Effector CD8-positive, alpha-beta T cell (primary cell): Measurements from ENCODE around the gene VPS37D.

Experiments used
- DNase-seq: peaks from one replicate; lab custom pipeline; 2025; lab: John Stamatoyannopoulos, UW

The VPS37D gene

GRCh38 chr7:73681031-73681430 lies 13.4 kb downstream of the VPS37D start:
- DNase-seq, result no peak

DNA sequence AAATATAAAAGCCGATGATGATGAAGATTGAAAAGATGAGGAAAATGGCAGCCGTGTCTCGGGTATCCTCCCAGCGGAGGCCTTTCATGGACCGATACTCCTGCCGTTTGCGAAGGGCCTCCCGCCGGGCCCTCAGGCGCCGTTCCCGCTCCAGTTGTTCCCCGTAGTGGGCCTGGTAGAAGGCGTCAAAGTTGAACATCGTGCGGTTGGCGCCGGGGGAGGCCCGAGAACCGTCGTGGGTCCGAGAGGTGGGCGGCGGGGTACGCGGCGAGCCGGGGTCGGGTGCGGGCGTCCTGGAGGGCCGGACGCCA lies 15.1 kb downstream of the VPS37D start:
- no peak for DNase-seq

- DNase-seq, result peak; percentile 97
Measured at GRCh38 chr7:73683056-73683787, 15.6 kb downstream of the VPS37D start, which contains the start of the genes BUD23 and DNAJC30. Gene BUD23, plus strand, starts transcription at chr7:73683597. Its CDS starts 29 bp downstream, at chr7:73683626. Gene DNAJC30, minus strand, starts transcription at chr7:73683453. Its CDS starts 30 bp downstream, at chr7:73683423.

- DNase-seq, result no peak
Measured at GRCh38 chr7:73683788-73684693, 16.4 kb downstream of the VPS37D start.

- DNase-seq, result no peak
Measured at GRCh38 chr7:73685311-73685710, 17.7 kb downstream of the VPS37D start.

GRCh38 chr7:73688288-73688687 lies 20.7 kb downstream of the VPS37D start:
- no peak for DNase-seq

DNA sequence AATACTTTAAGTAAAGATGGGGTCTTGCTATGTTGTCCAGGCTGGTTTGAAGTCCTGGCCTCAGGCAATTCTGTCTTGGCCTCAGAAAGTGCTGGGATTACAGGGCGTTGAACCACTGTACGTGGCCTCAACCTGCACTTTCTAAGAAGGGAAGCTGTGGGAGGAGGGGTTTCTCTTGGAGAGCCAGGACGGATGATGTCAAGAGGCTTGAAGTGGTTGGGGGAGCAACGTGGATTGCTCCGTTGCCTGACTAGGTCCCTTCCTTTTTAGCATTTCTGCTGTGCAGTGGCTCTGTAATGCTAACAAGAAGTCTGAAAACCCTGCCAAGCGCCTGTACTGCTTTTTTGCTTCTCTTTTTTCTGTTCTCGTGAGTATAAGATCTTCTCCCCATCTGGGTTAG lies 23.0 kb downstream of the VPS37D start:
- DNase-seq, result no peak

- DNase-seq, result no peak
Measured at GRCh38 chr7:73696372-73696771, 28.7 kb downstream of the VPS37D start.

GRCh38 chr7:73698410-73698809 lies 30.8 kb downstream of the VPS37D start:
- DNase-seq, result no peak

DNA sequence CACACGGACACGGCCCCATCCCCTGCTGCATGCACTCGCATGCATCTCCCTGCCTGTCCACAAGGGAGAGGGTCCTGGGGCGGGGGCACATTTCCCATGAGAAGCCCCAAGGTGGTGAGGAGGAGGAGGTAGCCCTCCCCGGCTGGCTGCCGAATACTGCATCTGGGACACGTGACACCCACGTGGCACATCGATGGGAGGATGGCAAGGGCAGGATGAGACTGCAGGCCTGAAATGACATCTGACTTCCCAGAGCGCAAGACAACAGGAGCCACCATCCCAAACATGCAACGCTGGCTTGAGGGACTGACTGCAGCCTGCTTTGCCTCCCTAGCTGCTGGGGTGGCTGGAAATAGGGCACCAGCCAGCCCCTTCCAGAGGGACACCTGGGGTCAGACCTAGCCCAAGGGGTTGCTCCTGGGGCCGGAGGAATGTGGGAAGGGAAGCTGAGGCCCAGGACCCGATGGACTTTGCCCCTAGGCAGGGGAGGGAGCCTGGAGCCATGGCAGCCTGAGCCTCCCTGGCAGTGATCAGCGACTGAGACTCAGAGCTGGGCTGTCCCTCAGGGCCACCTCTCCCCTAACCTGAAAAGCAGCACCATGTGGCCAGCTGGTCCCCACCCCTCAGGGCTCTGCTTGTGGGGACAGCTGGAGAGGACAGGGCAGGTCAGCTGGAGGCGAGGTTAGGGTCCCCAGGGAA lies 31.9 kb downstream of the VPS37D start:
- no peak for DNase-seq

DNA sequence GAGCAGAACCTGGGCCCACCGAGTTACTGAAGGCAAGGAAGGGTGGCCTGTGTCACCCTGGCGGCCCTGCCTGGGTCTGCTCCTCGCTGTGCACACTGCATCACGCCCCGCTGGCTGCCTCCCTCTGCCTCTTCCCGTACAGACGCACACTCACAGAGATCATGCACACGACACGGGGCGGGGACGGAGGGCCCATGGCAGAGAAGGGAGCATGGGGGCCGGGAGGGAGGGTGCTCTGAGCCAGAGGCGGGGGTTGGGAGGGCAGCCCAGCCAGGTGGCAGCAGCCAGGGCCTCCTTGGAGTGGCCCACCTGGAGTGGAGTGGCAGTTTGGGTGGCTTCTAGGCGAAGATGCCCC lies 32.4 kb downstream of the VPS37D start:
- no peak for DNase-seq

DNA sequence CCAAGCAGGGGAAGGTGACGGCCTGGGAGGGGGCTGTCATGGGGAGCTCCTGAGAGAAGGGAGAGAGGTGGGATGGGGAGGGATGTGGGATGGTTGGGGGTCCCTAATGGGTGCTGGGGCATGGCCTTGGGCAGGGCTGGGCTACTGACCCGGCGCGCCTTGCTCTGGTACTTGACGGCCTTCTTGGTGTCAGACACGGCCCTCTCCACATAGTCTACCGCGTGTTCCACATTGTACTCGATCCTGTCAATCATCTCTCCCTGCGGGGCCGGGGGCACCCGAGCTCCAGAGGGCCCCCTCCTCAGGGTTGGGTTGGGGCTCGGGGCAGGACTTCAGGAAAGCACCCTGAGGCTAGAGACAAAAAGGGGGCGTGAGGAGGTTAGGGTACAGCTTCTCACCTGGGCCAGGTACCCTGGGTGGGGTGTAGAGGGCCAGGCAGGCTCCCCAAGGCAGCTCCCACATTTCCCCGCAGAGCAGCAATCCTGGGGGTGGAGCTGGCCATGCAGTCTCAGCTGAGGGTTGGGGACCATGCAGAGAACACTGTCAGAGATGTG lies 33.0 kb downstream of the VPS37D start:
- no peak for DNase-seq

DNA sequence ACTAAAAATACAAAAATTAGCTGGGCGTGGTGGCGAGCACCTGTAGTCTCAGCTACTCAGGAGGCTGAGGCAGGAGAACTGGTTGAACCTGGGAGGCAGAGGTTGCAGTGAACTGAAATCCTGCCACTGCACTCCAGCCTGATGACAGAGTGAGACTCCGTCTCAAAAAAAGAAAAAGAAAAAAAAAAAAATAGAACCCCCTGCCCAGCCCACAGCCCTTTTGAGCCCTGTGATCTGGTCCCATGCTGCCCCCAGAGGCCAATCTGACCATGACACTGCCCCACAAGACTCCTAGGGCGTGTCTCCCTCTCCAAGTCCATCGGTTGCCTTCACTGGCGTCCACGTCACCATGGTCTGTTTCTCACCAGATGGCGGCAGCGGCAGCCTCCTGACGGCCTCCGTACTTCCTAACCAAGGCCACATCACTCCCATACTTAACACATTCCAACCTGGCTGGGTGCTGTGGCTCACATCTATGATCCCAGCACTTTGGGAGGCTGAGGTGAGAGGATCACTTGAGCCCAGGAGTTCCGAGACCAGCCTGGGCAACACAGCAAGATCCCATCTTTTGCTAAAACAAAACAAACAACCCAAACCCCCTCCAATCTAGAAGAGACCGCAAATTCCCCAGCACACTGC lies 33.8 kb downstream of the VPS37D start:
- DNase-seq, result no peak

- DNase-seq, result no peak
Measured at GRCh38 chr7:73702226-73702625, 34.6 kb downstream of the VPS37D start.

DNA sequence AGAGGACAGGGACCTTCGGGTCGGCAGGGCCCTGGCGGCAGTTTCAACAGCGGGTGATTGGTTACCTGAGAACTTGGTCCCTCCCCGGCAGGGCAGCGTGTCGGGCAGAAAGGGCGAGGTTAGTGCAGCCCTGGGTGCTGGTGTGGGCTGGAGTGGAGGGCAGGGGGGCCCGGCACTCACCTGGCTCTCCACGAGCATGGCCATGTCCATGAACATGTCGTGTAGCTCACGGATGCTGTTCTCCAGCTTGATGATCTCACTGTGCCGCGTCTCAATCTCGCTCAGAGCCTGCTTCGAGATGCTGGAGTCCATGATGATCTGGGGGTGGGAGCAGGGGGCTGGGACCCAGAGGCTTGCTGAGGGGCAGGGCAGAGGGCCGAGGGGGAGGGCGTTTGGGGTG lies 35.0 kb downstream of the VPS37D start:
- DNase-seq, result no peak

DNA sequence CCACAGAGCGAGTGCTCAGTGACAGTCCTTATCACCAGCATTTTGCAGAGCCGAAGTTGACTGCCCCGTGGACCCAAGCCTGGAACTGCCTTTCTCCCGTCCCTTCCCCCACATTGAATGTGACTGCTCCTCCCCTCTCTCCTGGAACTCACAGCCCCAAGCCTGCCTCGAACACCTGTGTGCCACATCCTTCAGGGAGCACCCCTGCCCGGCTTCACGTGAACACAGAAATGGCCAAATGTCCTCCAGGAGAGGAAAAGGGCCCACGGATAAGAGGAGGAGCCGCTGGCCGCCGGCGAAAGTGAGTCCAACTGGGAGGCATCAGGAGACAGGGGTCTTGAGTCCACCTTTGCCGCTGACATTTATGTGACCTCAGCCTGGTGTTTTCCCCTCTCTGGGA lies 35.6 kb downstream of the VPS37D start:
- DNase-seq, result no peak

GRCh38 chr7:73703757-73704639 lies 36.4 kb downstream of the VPS37D start:
- DNase-seq, result peak; percentile 31

DNA sequence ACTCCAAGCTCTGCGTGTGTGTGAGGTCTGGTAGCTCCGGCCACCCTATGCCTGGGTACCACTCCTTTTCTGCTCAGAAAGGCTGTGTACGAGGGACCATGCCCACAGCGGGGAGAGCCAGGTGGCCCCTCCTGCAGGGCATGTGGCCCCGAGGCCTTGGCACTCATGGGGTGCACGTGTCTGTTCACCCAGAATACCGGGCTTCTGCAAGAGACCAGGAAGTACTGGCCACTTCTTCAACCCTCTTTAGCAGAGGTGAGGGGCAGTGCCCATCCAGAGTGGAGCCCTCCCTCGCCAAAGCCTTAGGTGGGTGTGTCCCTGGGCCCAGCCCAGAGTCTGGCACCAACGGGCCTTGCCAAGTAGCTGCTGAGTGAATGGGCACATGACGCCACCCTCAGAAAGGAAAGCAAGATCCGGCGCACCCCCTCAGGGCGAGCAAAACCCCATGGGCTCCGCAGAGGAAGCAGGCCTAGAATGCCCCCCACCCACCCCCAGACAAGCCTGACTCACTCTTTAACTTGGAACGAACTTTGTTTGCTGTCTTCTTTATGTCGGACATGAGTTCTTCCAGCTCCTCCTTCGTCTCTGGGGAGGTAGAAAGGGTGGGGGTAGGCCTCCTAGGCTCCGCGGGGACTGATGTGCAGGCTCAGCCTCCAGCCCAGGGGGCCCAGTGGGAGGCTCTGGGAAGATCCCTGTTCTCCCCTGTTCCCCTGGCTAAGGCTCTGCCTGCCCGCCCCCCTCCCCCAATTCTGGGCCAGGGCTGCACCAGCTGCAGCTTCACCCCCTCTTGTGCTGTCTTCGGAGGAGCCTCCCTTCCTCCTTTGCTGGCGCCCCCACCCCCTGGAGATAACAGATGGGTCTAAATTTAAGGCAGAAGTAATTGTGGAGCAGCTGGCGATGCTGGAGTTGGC lies 37.3 kb downstream of the VPS37D start:
- no peak for DNase-seq

- no peak for DNase-seq
Measured at GRCh38 chr7:73705551-73705920, 37.9 kb downstream of the VPS37D start.
